Vagina (tissue), 2 donors: ENCODE data around the gene ADAMTS16. TPM values are rescaled to one million over a fixed set of nuclear protein-coding genes. Genes with fewer than 3 reads are reported as not detected.

Experiments
- DNase-seq, 2 donors: peaks; one replicate each; pipeline ENCODE4 v3.0.0-alpha.2; 2017; ENCODE audit errors: extremely low spot score in 2 of 2
- H3K27ac ChIP-seq: fragments of 200-600 bp; sonication (generic); one replicate; pipeline ENCODE4 v1.5.1; 2019
- H3K27me3 ChIP-seq: fragments of 200-600 bp; sonication (generic); one replicate; pipeline ENCODE4 v1.5.1; 2019
- H3K36me3 ChIP-seq, 2 donors: fragments of 200-600 bp; sonication (generic); one replicate each; pipeline ENCODE4 v1.5.1; 2017 to 2019
- H3K4me1 ChIP-seq: fragments of 200-600 bp; sonication (generic); one replicate; pipeline ENCODE4 v1.5.1; 2019
- H3K4me3 ChIP-seq, 2 donors: fragments of 200-600 bp; sonication (generic); 1 replicate in 1 of 2; 2 replicates in 1 of 2; pipeline ENCODE4 v1.5.1; 2016 to 2019
- H3K9me3 ChIP-seq: fragments of 200-600 bp; sonication (generic); one replicate; pipeline ENCODE4 v1.5.1; 2019
- POLR2A ChIP-seq, 2 donors: fragments of 450-650 bp; IDR thresholded peaks; one replicate each; pipeline ENCODE4 v1.6.1; 2017; ENCODE audit warnings: antibody characterized with exemption in 2 of 2, mild to moderate bottlenecking in 2 of 2, moderate library complexity in 2 of 2
- POLR2AphosphoS5 ChIP-seq, 2 donors: sonication (generic); formaldehyde crosslinking; IDR thresholded peaks; one replicate each; pipeline ENCODE4 v1.9.0; 2017; ENCODE audit warnings: antibody characterized with exemption in 2 of 2, mild to moderate bottlenecking in 2 of 2, low read depth in 1 of 2; ENCODE audit not compliant: insufficient read depth in 1 of 2
- intact Hi-C: fragments of 100-400 bp; cut with DNase I; formaldehyde crosslinking; loops from one replicate; pipeline ENCODE4 v1.15.1; 2023
- total RNA-seq: library from RNA; depleted of rRNA; stranded (reverse); fragments of >200 nt; gene quantifications from one replicate; pipeline ENCODE4 v1.2.3, GENCODE V29; 2016
- TF ChIP-seq, protein P1 (sequence below), 3 experiments: fragments of 450-650 bp in 2 of 3; fragments of 200-600 bp in 1 of 3; sonication (generic) in 1 of 3; IDR thresholded peaks; one replicate each; pipeline ENCODE4 v1.5.1; 2017 to 2019; ENCODE audit warnings: antibody characterized with exemption in 3 of 3, mild to moderate bottlenecking in 2 of 3, moderate library complexity in 2 of 3

Gene ADAMTS16
- total RNA-seq, 1 donor from 2014 or later: 0.49 TPM

DNA sequence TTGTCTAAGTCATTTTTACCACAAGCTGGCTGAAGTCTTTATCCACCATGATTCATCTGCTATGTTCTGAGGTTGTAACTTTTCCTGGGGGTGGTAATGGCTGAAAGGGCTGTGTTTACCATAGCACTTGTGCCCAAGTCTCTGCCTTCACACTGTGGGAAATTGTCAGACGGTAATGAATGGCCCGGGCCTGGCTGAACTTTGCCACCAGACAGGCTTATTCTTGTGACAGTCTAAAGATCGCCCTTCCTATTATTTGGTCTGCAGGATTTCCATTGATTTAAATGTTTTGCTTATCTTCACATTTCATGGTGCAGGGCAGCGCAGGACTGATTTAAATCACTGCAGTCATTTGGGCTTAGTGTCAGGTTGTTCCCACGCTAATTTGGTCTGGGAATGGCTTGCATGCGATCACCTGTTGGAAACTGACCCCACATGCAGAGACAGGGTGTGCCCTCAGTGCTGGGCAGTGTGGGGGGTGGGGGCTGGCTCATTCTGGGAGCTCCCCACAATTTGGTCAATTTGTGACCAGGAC lies 173.0 kb downstream of the ADAMTS16 start:
- no peak for DNase-seq
- H3K4me1 ChIP-seq: no peaks in the 10 kb centered on the region
- no peaks in the 10 kb centered on the region for H3K27me3 ChIP-seq
- no peak overlapping the region for H3K4me3 ChIP-seq
- H3K36me3 ChIP-seq: no peaks in the 10 kb centered on the region
- H3K27ac ChIP-seq: no peak overlapping the region
- TF ChIP-seq POLR2A (IDR thresholded peaks at IDR 0.05) (no peak), POLR2AphosphoS5 (IDR thresholded peaks at IDR 0.05; ENCODE audit: insufficient read depth in 1 of 2, low read depth in 1 of 2) (no peak)
- TF ChIP-seq, protein P1, sequence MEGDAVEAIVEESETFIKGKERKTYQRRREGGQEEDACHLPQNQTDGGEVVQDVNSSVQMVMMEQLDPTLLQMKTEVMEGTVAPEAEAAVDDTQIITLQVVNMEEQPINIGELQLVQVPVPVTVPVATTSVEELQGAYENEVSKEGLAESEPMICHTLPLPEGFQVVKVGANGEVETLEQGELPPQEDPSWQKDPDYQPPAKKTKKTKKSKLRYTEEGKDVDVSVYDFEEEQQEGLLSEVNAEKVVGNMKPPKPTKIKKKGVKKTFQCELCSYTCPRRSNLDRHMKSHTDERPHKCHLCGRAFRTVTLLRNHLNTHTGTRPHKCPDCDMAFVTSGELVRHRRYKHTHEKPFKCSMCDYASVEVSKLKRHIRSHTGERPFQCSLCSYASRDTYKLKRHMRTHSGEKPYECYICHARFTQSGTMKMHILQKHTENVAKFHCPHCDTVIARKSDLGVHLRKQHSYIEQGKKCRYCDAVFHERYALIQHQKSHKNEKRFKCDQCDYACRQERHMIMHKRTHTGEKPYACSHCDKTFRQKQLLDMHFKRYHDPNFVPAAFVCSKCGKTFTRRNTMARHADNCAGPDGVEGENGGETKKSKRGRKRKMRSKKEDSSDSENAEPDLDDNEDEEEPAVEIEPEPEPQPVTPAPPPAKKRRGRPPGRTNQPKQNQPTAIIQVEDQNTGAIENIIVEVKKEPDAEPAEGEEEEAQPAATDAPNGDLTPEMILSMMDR (IDR thresholded peaks at IDR 0.05): no peak
- intact Hi-C loops: no loop called here
- H3K9me3 ChIP-seq: no peaks in the 10 kb centered on the region

DNA sequence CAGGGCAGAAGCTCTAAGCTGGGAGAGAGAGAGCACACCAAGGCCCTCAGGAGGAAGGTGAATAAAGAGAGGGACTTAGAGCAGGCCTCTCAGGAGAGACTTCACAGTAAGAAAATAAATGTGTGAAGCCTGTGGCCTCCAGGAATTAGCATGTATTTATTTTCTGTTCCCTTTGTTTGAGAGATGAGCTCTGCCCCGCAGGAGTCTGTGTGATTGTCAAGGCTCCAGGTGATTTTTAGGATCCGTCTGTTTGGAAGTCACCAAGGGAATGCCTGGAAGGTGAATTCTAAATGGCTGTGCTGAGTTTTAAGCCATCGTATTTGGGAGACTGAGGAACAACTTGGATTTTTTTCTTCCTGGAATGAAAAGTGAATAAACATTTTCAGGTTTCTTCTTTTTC lies 174.0 kb downstream of the ADAMTS16 start:
- DNase-seq: no peak
- H3K4me3 ChIP-seq: no peak overlapping the region
- no peak overlapping the region for H3K27ac ChIP-seq
- H3K27me3 ChIP-seq: no peaks in the 10 kb centered on the region
- no peaks in the 10 kb centered on the region for H3K9me3 ChIP-seq
- TF ChIP-seq, protein P1 (IDR thresholded peaks at IDR 0.05): no peak
- no peaks in the 10 kb centered on the region for H3K4me1 ChIP-seq
- intact Hi-C loops: no loop called here
- no peaks in the 10 kb centered on the region for H3K36me3 ChIP-seq

DNA sequence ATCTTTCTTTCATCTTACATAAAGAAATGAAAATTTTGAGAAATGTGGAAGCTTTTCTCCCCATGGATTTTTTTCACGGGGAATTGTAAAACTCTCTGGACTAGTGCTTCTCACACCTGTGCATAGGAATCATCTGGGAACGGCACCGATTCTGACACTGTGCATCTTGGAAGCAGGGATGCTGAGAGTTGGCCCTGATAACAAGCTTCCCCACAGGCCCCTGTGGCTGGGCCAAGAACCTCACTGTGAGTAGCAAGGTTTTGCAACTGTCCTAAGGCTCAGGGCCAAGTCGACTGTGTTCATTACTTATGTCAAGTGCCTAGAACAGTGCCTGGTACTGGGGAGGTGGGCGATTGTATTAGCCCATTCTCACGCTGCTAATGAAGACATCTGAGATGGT lies 174.5 kb downstream of the ADAMTS16 start:
- Histone ChIP-seq H3K27ac (no peak overlapping the region), H3K27me3 (no peaks in the 10 kb centered on the region), H3K36me3 (no peaks in the 10 kb centered on the region), H3K9me3 (no peaks in the 10 kb centered on the region), H3K4me1 (no peaks in the 10 kb centered on the region), H3K4me3 (no peak overlapping the region)
- no peak for DNase-seq
- intact Hi-C loops: no loop called here
- TF ChIP-seq POLR2AphosphoS5 (IDR thresholded peaks at IDR 0.05; ENCODE audit: insufficient read depth in 1 of 2, low read depth in 1 of 2) (no peak), POLR2A (IDR thresholded peaks at IDR 0.05) (no peak)
- TF ChIP-seq, protein P1 (IDR thresholded peaks at IDR 0.05): no peak

DNA sequence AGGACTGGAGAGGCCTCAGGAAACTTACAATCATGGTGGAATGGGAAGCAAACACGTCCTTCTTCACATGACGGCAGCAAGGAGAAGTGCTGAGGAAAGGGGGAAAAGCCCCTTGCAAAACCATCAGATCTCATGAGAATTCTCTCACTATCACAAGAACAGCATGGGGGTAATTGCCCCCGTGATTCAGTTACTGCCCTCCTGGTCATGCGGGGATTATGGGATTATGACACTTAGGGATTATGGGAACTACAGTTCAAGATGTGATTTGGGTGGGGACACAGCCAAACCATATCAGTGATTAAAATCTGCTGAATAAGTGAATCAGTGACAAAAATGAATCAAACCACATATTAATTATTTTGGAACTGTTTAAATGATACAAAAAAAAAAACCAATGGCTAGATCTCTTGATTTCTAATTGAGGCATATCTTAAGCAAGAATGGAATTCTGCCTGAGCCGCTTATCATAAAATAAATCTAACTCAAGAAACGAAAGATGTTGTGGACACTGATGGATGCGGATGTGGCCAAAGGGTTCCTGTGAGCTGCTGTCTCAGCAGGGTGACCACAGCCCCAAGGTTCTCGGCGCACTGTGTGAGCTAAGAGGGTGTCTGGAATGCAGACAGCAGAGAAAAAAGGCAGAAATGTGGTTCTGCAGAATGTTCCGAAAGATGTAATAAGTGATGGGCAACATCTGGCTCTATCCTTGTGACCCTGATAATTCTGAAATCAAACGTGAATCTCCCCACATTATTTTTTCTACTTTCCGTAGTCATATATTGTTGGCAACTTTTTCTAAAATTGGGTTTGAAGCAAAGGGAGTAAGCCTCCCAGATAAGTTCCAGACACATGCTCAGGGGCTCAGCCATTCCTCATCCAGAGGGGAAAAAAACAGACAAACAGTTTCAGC lies 175.2 kb downstream of the ADAMTS16 start:
- H3K36me3 ChIP-seq: no peaks in the 10 kb centered on the region
- no peak overlapping the region for H3K4me3 ChIP-seq
- no peaks in the 10 kb centered on the region for H3K27me3 ChIP-seq
- no peak for DNase-seq
- no peaks in the 10 kb centered on the region for H3K4me1 ChIP-seq
- intact Hi-C loops: no loop called here
- no peak for TF ChIP-seq POLR2AphosphoS5 (IDR thresholded peaks at IDR 0.05; ENCODE audit: insufficient read depth in 1 of 2, low read depth in 1 of 2)
- TF ChIP-seq POLR2A (IDR thresholded peaks at IDR 0.05): no peak
- TF ChIP-seq, protein P1 (IDR thresholded peaks at IDR 0.05): no peak
- no peak overlapping the region for H3K27ac ChIP-seq
- no peaks in the 10 kb centered on the region for H3K9me3 ChIP-seq

DNA sequence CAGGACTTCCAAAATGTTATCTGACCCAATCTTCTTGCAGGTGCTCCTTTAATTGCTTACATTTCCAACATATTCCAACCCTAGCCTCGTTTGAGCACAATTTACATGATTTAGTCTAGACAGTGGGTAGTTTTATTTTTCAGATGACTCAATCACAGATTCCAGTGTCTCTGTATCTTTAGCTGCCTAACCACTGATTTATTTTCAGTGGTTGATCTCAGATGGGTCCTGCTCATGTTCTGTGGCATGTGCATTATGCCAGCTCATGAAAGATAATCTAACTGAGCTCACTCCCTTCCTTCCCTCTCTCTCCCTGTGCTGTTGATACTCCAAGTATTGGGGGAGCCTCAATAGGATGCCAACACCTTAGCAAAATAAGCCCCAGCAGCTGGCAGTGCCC lies 176.2 kb downstream of the ADAMTS16 start:
- intact Hi-C loops: no loop called here
- no peaks in the 10 kb centered on the region for H3K9me3 ChIP-seq
- H3K36me3 ChIP-seq: no peaks in the 10 kb centered on the region
- DNase-seq: no peak
- no peaks in the 10 kb centered on the region for H3K27me3 ChIP-seq
- no peaks in the 10 kb centered on the region for H3K4me1 ChIP-seq
- TF ChIP-seq POLR2A (IDR thresholded peaks at IDR 0.05) (no peak), POLR2AphosphoS5 (IDR thresholded peaks at IDR 0.05; ENCODE audit: insufficient read depth in 1 of 2, low read depth in 1 of 2) (no peak)
- TF ChIP-seq, protein P1 (IDR thresholded peaks at IDR 0.05): no peak
- H3K27ac ChIP-seq: no peak overlapping the region
- H3K4me3 ChIP-seq: no peak overlapping the region
